ENCODE data around the gene EXOSC2. TPM values are rescaled to one million over a fixed set of nuclear protein-coding genes. Genes with fewer than 3 reads are reported as not detected.

Gene EXOSC2
- total and polyA plus RNA-seq, 2 of the 4 experiments (the other 2 are of a cell fraction): 27.0 to 48.6 TPM

DNA sequence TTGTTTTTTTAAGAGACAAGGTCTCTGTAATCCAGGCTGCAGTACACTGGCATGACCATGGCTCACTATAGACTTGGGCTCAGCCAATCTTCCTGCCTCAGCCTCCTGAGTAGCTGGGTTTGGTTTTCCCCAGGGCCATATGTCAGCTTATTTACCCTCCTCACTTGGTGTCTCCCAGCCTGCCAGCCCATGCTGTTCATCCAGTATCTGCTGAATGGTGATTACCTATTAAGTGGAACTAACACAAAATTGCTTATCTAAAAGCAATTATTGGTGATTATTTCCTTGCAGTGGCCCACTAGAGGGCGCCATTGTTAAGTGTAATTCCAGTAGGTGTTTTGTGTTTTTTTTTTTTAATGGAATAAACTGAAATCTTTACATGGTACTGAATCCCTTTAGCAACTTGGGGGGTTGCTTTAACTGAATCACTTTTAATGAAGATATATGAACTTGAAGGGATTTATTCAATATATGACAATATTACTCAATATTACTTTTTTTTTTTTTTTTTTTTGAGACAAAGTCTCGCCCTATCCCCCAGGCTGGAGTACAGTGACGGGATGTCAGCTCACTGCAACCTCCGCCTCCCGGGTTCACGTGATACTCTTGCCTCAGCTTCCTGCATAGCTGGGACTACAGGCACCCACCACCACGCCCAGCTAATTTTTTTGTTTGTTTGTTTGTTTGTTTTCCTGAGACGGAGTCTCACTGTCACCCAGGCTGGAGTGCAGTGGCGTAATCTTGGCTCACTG lies 13.8 kb downstream of the EXOSC2 start:
- no peak overlapping the region for H3K4me3 ChIP-seq (ENCODE audit: insufficient read depth, low read depth, low read length)
- no peak overlapping the region for H3K23ac ChIP-seq (ENCODE audit: low read depth, low read length)
- TF ChIP-seq FOS (IDR thresholded peaks at IDR 0.05; ENCODE audit: low read depth, low read length) (no peak), RAD21 (IDR thresholded peaks at IDR 0.05; ENCODE audit: low read length) (peak; percentile 81), POLR2A (IDR thresholded peaks at IDR 0.05; ENCODE audit: low read depth, low read length) (peak; percentile 36; the same call in 1 of the 2 replicates), SMC3 (IDR thresholded peaks at IDR 0.05; ENCODE audit: low read depth, low read length) (peak; percentile 80), BHLHE40 (IDR thresholded peaks at IDR 0.05; ENCODE audit: low read depth, low read length) (no peak)
- TF ChIP-seq, protein P1, sequence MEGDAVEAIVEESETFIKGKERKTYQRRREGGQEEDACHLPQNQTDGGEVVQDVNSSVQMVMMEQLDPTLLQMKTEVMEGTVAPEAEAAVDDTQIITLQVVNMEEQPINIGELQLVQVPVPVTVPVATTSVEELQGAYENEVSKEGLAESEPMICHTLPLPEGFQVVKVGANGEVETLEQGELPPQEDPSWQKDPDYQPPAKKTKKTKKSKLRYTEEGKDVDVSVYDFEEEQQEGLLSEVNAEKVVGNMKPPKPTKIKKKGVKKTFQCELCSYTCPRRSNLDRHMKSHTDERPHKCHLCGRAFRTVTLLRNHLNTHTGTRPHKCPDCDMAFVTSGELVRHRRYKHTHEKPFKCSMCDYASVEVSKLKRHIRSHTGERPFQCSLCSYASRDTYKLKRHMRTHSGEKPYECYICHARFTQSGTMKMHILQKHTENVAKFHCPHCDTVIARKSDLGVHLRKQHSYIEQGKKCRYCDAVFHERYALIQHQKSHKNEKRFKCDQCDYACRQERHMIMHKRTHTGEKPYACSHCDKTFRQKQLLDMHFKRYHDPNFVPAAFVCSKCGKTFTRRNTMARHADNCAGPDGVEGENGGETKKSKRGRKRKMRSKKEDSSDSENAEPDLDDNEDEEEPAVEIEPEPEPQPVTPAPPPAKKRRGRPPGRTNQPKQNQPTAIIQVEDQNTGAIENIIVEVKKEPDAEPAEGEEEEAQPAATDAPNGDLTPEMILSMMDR (conservative IDR thresholded peaks at IDR 0.05; ENCODE audit: low read depth, low read length): peak; percentile 84
- H3K9ac ChIP-seq (ENCODE audit: low read depth, low read length): no peak overlapping the region
- H2AK9ac ChIP-seq (replicated peaks; ENCODE audit: low read depth, low read length, poor library complexity): no peak overlapping the region
- no peak overlapping the region for H2BK20ac ChIP-seq (ENCODE audit: low read depth, low read length)
- no peaks in the 10 kb centered on the region for H3K9me1 ChIP-seq (ENCODE audit: insufficient read depth, low read length)
- H3K27ac ChIP-seq (ENCODE audit: insufficient read depth, low read length): no peak overlapping the region
- no peaks in the 10 kb centered on the region for H3K9me3 ChIP-seq (ENCODE audit: control insufficient read depth, insufficient read depth, low read length)
- ChIA-PET CTCF (interaction anchor here (0.6 to 1.4 kb wide), 8 partner anchors 18 to 225 kb away, joined by 4 to 9 read pairs (median 6); no protein-coding TSS in a partner anchor), POLR2A (ENCODE audit: unreplicated experiment) (no interaction called here)
- H2AFZ ChIP-seq (replicated peaks; ENCODE audit: low read length, poor library complexity): no peak overlapping the region
- dilution Hi-C loops (cut with HindIII; ENCODE audit: low sequenced_read_pairs, unreplicated experiment): no loop called here
- H4K8ac ChIP-seq (ENCODE audit: low read depth in 2 of 2, low read length in 2 of 2): no peak overlapping the region
- H3K14ac ChIP-seq (replicated peaks; ENCODE audit: low read depth, low read length): no peak overlapping the region
- no peak overlapping the region for H4K91ac ChIP-seq (ENCODE audit: insufficient read depth, low read depth, low read length)
- no peak overlapping the region for H2BK15ac ChIP-seq (ENCODE audit: low read depth, low read length)
- H2BK120ac ChIP-seq (ENCODE audit: low read depth, low read length): no peak overlapping the region
- H4K5ac ChIP-seq (ENCODE audit: low read depth, low read length): no peak overlapping the region
- no peak overlapping the region for H3K56ac ChIP-seq (ENCODE audit: extremely low read depth, insufficient read depth, low read length)
- in situ Hi-C loops (cut with MboI; ENCODE audit: low sequenced_read_pairs): loop anchor here (5.0 to 10.0 kb wide), 3 partner anchors 155 to 337 kb away; no protein-coding TSS in a partner anchor
- no peak overlapping the region for H3K4me2 ChIP-seq (ENCODE audit: low read depth, low read length)
- H3K27me3 ChIP-seq (ENCODE audit: control insufficient read depth, insufficient read depth, low read length): no peaks in the 10 kb centered on the region
- WGBS, 2 experiments (ENCODE audit: extremely low coverage in 2 of 2, insufficient read length in 1 of 2): no CpG with 5 or more reads among the region's 9 CpGs
- H3K79me1 ChIP-seq (ENCODE audit: low read depth in 1 of 2, low read length in 2 of 2): peaks cover 4 to 24% of the 10 kb centered on the region in 2 experiments; a peak in 3 of 4 replicates
- H2BK5ac ChIP-seq (ENCODE audit: low read depth, low read length, poor library complexity, severe bottlenecking): no peak overlapping the region
- no TSS peak for BruUV-seq (replicated peaks)
- ATAC-seq (ENCODE audit: low read depth): peak; percentile 64
- no peak overlapping the region for H3K18ac ChIP-seq (ENCODE audit: low read depth, low read length)
- DNase-seq: peak; percentile 68
- H4K20me1 ChIP-seq (ENCODE audit: insufficient read depth, low read length): peaks cover 12% of the 10 kb centered on the region
- intact Hi-C loops (cut with micrococcal nuclease): loop anchor here (1.0 to 2.0 kb wide), 3 partner anchors 156 to 339 kb away; no protein-coding TSS in a partner anchor
- H3K4ac ChIP-seq (ENCODE audit: low read depth, low read length): no peak overlapping the region
- no peak overlapping the region; the same call in 1 of the 2 replicates for H2AK5ac ChIP-seq (ENCODE audit: low read depth, low read length)
- peaks cover 4% of the 10 kb centered on the region; the same call in 1 of the 2 replicates for H3K4me1 ChIP-seq (ENCODE audit: control insufficient read depth, insufficient read depth, low read length)
- H3K36me3 ChIP-seq (ENCODE audit: control insufficient read depth, insufficient read depth, low read length): peaks cover 11% of the 10 kb centered on the region
